ENCODE measurements around the gene NINJ1. TPM values are rescaled to one million over a fixed set of nuclear protein-coding genes. Genes with fewer than 3 reads are reported as not detected.

NINJ1 gene
- polyA plus RNA-seq, 1 experiment = 53.9 TPM

DNA sequence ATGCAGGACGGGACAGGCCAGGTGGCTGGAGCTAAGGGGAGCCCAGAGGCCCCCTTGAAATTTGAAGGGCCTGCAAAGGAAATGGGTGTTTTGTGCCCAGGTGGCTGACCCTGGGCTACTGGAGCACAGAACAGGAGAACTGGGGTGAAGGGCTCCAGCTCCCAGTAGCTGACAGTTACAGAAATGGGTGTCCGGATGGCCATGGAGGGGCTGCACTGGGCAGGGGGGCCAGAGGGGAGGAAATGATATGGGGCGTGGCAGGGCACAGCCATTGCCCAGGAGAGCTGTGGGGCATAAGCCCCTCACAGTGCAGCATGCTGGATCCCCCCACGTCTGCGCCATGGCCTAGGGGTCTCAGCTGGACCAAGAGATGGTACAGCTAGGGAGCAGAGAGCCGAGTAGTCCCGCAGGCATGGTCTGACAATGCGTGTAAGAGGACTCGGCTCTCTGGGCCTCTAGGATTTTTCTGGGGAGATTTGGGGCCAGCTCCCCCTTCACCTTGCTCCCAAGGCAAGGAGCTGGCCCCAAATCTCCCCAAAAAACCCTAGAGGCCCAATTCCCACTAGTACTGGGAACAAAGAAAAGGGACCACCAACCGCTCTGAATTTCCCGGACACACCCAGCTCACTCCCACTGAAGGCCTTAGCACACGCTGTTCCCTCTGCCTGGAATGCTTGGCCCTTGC is 45.9 kb downstream of the NINJ1 start:
- POLR2A ChIA-PET = no interaction called here
- Histone ChIP-seq H3K4me3 (ENCODE audit: low read depth, low read length) (no peak overlapping the region), H3K36me3 (ENCODE audit: control insufficient read depth, insufficient read depth, low read length) (no peaks in the 10 kb centered on the region), H3K27me3 (ENCODE audit: control insufficient read depth, insufficient read depth, low read length) (no peaks in the 10 kb centered on the region)
- no peak for DNase-seq (ENCODE audit: low read depth)
- CTCF ChIA-PET = no interaction called here
- TF ChIP-seq CTCF (IDR thresholded peaks at IDR 0.05; ENCODE audit: insufficient read depth, low read depth, low read length) = no peak

DNA sequence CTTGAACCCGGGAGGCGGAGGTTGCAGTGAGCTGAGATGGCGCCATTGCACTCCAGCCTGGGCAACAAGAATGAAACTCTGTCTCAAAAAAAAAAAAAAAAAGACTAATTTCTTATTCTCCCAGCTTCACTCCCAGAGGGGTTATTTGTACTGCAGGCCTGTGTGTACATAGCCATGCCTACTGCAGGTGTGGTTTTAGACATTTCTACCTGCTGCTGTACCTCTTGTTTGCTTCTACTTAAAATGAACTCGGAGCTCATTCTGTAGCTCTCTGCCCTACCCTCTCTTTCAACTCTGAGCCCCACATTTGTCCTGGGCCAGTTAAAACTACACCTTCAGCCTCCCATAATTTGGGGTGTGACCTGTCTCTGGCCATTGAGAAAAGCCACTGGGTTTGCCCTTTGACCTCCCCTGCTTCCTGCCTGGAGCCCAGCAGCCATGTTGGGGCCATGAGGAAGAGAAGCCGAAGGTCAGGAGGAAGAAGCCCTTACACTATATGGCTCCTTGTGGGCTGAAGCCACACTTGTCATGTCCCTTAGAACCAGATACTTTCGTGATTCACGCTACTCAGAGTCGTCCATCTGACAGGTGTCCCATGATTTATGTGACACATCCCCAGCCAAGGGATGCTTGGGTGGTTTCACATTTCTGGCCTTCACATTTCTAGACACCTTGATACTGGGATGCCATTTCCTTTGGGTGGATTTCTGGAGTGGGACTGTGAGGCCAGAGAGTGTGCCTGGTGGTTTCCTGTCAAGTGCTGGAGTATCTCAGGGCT is 47.4 kb downstream of the NINJ1 start:
- CTCF ChIA-PET = no interaction called here
- Histone ChIP-seq H3K27me3 (ENCODE audit: control insufficient read depth, insufficient read depth, low read length) (no peaks in the 10 kb centered on the region), H3K4me3 (ENCODE audit: low read depth, low read length) (no peak overlapping the region), H3K36me3 (ENCODE audit: control insufficient read depth, insufficient read depth, low read length) (no peaks in the 10 kb centered on the region)
- POLR2A ChIA-PET = no interaction called here
- DNase-seq (ENCODE audit: low read depth) = no peak
- TF ChIP-seq CTCF (IDR thresholded peaks at IDR 0.05; ENCODE audit: insufficient read depth, low read depth, low read length) = no peak

GRCh38 chr9:93085676-93086075 is 48.4 kb downstream of the NINJ1 start:
- no peaks in the 10 kb centered on the region for H3K27me3 ChIP-seq (ENCODE audit: control insufficient read depth, insufficient read depth, low read length)
- no peak for DNase-seq (ENCODE audit: low read depth)
- no peak for TF ChIP-seq CTCF (IDR thresholded peaks at IDR 0.05; ENCODE audit: insufficient read depth, low read depth, low read length)
- H3K4me3 ChIP-seq (ENCODE audit: low read depth, low read length) = no peak overlapping the region
- CTCF ChIA-PET = no interaction called here
- H3K36me3 ChIP-seq (ENCODE audit: control insufficient read depth, insufficient read depth, low read length) = no peaks in the 10 kb centered on the region
- POLR2A ChIA-PET = no interaction called here

- TF ChIP-seq CTCF (IDR thresholded peaks at IDR 0.05; ENCODE audit: insufficient read depth, low read depth, low read length) = no peak
- Histone ChIP-seq H3K36me3 (ENCODE audit: control insufficient read depth, insufficient read depth, low read length) (no peaks in the 10 kb centered on the region), H3K27me3 (ENCODE audit: control insufficient read depth, insufficient read depth, low read length) (no peaks in the 10 kb centered on the region), H3K4me3 (ENCODE audit: low read depth, low read length) (no peak overlapping the region)
- ChIA-PET CTCF (no interaction called here), POLR2A (no interaction called here)
- no peak for DNase-seq (ENCODE audit: low read depth)
Measured at GRCh38 chr9:93084471-93084881, 49.6 kb downstream of the NINJ1 start.

DNA sequence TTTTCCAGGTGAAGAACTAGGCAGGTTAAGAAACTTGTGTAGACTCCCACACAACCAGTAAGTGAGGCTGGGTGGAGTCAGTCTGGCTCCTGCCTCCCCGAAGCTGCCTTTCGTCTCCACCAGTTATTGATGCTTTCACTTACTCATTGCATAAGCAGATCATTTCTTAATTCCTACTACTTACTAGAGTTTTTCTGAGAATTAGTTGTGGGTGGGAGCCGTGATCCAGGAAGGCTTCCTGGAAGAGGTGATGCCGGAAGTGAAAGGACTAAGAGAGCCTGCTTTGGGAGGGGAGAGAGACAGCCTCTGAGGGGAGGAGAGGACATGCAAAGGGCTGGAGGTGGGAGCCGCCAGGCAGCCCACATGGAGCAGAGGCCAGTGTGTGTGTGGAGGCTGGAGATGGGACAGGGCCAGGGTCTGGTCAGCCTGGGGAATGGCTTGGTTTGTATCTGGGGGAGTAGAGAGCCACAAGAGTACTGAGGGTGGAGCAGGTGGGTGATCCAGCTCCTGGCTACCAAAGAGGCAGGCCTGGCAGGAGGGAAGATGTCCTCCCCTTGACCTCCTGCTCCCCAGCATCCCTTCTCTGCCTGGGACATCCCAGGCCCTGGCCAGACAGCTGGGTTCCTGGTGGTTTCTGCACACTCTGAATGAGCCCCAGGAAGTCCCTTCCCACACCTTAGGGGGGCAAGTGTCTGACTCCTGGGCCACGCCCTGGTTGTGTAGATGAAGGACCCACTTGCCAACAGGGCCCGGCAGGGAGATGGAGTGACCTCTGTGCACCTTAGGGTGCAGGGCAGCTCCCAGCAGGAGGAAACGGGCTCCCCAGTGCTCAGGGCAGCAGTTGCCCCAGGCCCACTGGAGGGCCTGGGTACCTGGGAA is 50.2 kb downstream of the NINJ1 start:
- no peak for TF ChIP-seq CTCF (IDR thresholded peaks at IDR 0.05; ENCODE audit: insufficient read depth, low read depth, low read length)
- ChIA-PET POLR2A (no interaction called here), CTCF (no interaction called here)
- Histone ChIP-seq H3K36me3 (ENCODE audit: control insufficient read depth, insufficient read depth, low read length) (no peaks in the 10 kb centered on the region), H3K27me3 (ENCODE audit: control insufficient read depth, insufficient read depth, low read length) (no peaks in the 10 kb centered on the region), H3K4me3 (ENCODE audit: low read depth, low read length) (no peak overlapping the region)
- no peak for DNase-seq (ENCODE audit: low read depth)
